Calu3 (cell line): Measurements from ENCODE around the gene CWH43. TPM values are rescaled to one million over a fixed set of nuclear protein-coding genes. Genes with fewer than 3 reads are reported as not detected.

ENCODE experiments used
- BruUV-seq: library from RNA; stranded (reverse); fragments of 400-500 nt; replicated peaks from 2 replicates; lab custom pipeline; 2021; lab: Mats Ljungman, UMichigan
- CTCF ChIA-PET: fragments of 300-600 bp; sonication (Branson Sonifier 250); formaldehyde crosslinking; loops from one replicate; lab custom pipeline; 2022; ENCODE audit warnings: antibody characterized with exemption; lab: Charles Lee
- DNase-seq: peaks from one replicate; pipeline ENCODE4 v3.0.0; 2022
- H3K27ac Mint-ChIP-seq: one replicate; pipeline ENCODE4 v1.8.0; 2022; ENCODE audit warnings: mixed read lengths; ENCODE audit not compliant: unreplicated experiment
- H3K27me3 Mint-ChIP-seq: one replicate; pipeline ENCODE4 v1.8.0; 2022; ENCODE audit warnings: mixed read lengths; ENCODE audit not compliant: unreplicated experiment
- H3K36me3 Mint-ChIP-seq: one replicate; pipeline ENCODE4 v1.8.0; 2022; ENCODE audit warnings: mild to moderate bottlenecking, moderate library complexity, mixed read lengths; ENCODE audit not compliant: insufficient read depth, unreplicated experiment
- H3K4me1 Mint-ChIP-seq: one replicate; pipeline ENCODE4 v1.8.0; 2022; ENCODE audit warnings: mild to moderate bottlenecking, low read depth, mixed read lengths; ENCODE audit not compliant: unreplicated experiment
- H3K4me3 Mint-ChIP-seq: one replicate; pipeline ENCODE4 v1.8.0; 2022; ENCODE audit warnings: mild to moderate bottlenecking, low read depth, moderate library complexity, mixed read lengths; ENCODE audit not compliant: unreplicated experiment
- H3K9me3 Mint-ChIP-seq: one replicate; pipeline ENCODE4 v1.8.0; 2022; ENCODE audit warnings: low read depth, mixed read lengths; ENCODE audit not compliant: unreplicated experiment
- intact Hi-C: fragments of 100-400 bp; cut with micrococcal nuclease; formaldehyde crosslinking; loops from one replicate; pipeline ENCODE4 v1.10.0; 2022; ENCODE audit not compliant: unreplicated experiment
- total RNA-seq: library from RNA; stranded (reverse); gene quantifications from 2 replicates; pipeline ENCODE4 v1.2.3, GENCODE V29; 2022
- TF ChIP-seq, protein P1 (sequence below): fragments of 200-600 bp; IDR thresholded peaks from one replicate; pipeline ENCODE4 v1.8.0; 2022; ENCODE audit warnings: antibody characterized with exemption; ENCODE audit not compliant: unreplicated experiment

CWH43 gene
- total RNA-seq, 1 experiment from 2014 or later, result not detected

- TF ChIP-seq, protein P1, sequence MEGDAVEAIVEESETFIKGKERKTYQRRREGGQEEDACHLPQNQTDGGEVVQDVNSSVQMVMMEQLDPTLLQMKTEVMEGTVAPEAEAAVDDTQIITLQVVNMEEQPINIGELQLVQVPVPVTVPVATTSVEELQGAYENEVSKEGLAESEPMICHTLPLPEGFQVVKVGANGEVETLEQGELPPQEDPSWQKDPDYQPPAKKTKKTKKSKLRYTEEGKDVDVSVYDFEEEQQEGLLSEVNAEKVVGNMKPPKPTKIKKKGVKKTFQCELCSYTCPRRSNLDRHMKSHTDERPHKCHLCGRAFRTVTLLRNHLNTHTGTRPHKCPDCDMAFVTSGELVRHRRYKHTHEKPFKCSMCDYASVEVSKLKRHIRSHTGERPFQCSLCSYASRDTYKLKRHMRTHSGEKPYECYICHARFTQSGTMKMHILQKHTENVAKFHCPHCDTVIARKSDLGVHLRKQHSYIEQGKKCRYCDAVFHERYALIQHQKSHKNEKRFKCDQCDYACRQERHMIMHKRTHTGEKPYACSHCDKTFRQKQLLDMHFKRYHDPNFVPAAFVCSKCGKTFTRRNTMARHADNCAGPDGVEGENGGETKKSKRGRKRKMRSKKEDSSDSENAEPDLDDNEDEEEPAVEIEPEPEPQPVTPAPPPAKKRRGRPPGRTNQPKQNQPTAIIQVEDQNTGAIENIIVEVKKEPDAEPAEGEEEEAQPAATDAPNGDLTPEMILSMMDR, result no peak
- intact Hi-C loops, result no loop called here
- DNase-seq, result no peak
- Mint-ChIP-seq H3K36me3 (no peaks in the 10 kb centered on the region), H3K27me3 (peaks cover 27% of the 10 kb centered on the region), H3K9me3 (no peaks in the 10 kb centered on the region), H3K4me1 (no peaks in the 10 kb centered on the region), H3K4me3 (no peak overlapping the region), H3K27ac (no peak overlapping the region)
- BruUV-seq, result no TSS peak
- CTCF ChIA-PET, result no interaction called here
Observed at GRCh38 chr4:48998440-48998839, 12.4 kb downstream of the CWH43 start.

DNA sequence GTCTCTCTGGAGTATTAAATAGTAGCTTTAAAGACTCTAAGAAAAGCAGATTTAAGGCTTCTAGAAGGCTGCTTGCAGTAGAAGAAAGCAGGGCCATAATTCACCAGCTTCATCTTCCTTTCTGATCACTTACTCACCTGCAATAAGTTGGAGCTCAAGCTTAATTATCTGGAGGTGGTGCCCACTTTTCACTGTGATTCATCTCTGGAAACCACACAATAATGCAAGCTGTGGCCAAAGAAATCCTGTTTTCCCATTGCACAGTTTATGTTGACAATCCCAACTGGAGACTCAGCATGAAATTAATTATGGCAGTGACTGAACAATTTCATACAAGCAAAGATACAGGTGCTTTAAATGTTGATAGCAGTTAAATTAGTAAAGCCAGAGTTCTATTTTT, 14.7 kb downstream of the CWH43 start:
- no TSS peak for BruUV-seq
- intact Hi-C loops, result no loop called here
- Mint-ChIP-seq H3K4me1 (no peaks in the 10 kb centered on the region), H3K36me3 (no peaks in the 10 kb centered on the region), H3K27me3 (peaks cover 14% of the 10 kb centered on the region), H3K9me3 (no peaks in the 10 kb centered on the region), H3K4me3 (no peak overlapping the region), H3K27ac (no peak overlapping the region)
- no peak for DNase-seq
- TF ChIP-seq, protein P1, result no peak
- CTCF ChIA-PET, result no interaction called here

- Mint-ChIP-seq H3K27ac (no peak overlapping the region), H3K4me1 (no peaks in the 10 kb centered on the region), H3K4me3 (no peak overlapping the region), H3K27me3 (peaks cover 7% of the 10 kb centered on the region), H3K36me3 (no peaks in the 10 kb centered on the region), H3K9me3 (no peaks in the 10 kb centered on the region)
- TF ChIP-seq, protein P1, result no peak
- DNase-seq, result no peak
- intact Hi-C loops, result no loop called here
- no TSS peak for BruUV-seq
- CTCF ChIA-PET, result no interaction called here
Observed at GRCh38 chr4:49002931-49003330, 16.9 kb downstream of the CWH43 start.

DNA sequence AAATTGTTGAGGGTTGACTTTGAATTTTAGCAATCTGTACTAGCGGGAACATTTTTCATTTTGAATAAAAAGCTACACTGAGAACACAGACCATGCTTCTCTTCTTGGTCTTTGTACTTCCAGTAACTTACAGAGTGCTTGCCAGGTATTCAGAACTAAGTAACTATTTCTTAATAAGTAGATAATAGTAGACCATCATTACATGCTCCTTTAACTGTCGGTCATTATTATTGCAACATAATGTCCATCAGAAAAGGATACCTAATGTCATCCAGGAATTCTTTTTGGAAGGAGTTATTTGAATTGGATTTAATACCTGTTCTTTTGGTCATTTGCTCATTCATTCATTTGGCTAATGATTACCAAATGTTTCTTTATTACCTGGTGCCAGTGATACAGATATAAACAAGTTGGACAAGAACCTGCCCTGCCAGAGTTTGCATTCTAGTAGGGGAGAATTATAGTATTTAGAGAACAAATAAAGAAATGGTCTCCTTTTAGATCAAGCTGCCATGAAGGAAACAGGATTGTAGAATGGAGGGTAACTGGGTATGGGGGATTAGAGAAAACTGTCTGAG, 32.7 kb downstream of the CWH43 start:
- Mint-ChIP-seq H3K4me1 (no peaks in the 10 kb centered on the region), H3K27ac (no peak overlapping the region), H3K9me3 (peaks cover 2% of the 10 kb centered on the region), H3K4me3 (no peak overlapping the region), H3K27me3 (peaks cover 14% of the 10 kb centered on the region), H3K36me3 (no peaks in the 10 kb centered on the region)
- BruUV-seq, result no TSS peak
- CTCF ChIA-PET, result no interaction called here
- DNase-seq, result no peak
- TF ChIP-seq, protein P1, result no peak
- intact Hi-C loops, result no loop called here
